ENCODE data around the gene ZDHHC11. TPM values are rescaled to one million over a fixed set of nuclear protein-coding genes. Genes with fewer than 3 reads are reported as not detected.
"Not testable (repeated sequence)": the region's sequence is repeated elsewhere in the genome, so short reads cannot be mapped to it uniquely, and the experiment has no call there.

Gene ZDHHC11
- polyA plus RNA-seq, 1 donor: 6.3 TPM

DNA sequence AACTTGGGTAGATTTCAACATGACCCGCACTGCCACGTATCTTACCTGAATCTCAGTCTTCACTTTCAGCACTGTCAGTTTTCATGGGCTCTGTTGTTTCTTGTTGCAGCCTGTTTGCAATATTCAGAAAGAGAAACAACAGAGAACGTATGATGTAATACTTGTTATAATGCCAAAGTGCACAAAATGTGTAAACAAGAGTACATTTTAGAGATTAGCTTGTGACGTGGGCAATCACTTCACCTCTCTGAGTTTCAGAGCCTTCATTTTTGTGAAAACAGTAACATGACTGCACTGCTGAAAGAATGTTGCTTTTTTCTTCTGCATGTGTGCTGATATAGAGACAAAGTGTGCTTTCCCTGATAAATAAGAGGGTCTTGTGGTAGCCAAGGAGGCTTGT, 49.7 kb downstream of the ZDHHC11 start:
- not testable (repeated sequence) for DNase-seq

- not testable (repeated sequence) for DNase-seq
These were observed 52.2 kb downstream of the ZDHHC11 start for GRCh38 chr5:798505-799138.

DNA sequence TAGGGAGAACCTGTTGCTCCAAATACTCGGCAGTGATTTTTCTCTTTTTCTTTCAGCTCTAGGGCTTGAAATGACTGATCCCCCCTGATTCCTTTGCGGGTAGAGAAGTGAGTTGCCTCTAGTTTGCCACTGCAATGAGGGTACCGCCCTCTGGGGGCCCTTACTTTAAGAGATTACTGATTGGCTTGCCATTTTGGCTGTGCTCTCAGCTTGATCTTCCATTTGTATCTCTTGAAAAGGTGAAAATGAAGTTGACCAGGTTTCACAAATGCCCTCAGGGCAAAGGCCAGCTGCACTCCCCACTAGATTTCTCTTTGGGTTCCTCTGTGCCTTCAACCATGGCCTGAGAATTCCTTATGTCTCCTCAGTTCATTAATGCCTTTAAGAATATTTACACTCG, 52.8 kb downstream of the ZDHHC11 start:
- not testable (repeated sequence) for DNase-seq

DNA sequence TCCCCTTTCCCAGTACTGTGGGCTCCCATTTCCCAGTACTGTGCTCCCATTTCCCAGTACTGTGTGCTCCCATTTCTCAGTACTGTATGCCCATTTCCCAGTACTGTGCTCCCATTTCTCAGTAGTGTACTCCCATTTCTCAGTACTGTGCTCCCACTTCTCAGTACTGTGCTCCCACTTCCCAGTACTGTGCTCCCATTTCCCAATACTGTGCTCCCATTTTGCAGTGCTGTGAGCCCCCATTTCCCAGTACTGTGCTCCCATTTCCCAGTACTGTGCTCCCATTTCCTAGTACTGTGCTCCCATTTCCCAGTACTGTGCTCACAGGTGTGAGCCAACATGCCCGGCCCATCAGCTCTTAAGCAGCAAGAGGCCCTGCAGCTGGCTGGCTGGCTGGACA, 54.9 kb downstream of the ZDHHC11 start:
- DNase-seq: not testable (repeated sequence)

DNA sequence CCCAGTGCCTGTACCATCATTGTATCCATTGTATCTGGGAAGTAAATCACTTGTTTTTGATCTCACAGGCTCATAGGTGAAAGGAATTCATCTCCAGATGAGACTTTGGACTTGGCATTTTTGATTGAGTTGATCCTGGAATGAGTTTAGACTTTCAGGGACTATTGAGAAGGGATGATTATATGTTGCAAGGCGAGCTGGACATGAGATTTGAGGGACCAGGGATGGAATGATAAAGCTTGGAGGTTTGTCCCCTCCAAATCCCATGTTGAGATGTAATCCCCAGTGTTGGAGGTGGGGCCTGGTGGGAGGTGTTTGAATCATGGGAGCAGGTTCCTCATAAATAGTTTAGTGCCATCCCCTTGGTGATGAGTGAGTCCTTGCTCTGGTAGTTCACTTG, 55.8 kb downstream of the ZDHHC11 start:
- DNase-seq: not testable (repeated sequence)

- DNase-seq: not testable (repeated sequence)
These were observed 62.1 kb downstream of the ZDHHC11 start for GRCh38 chr5:788703-789102.

GRCh38 chr5:787857-788233, 62.9 kb downstream of the ZDHHC11 start:
- DNase-seq: not testable (repeated sequence)

GRCh38 chr5:787224-787856, 63.4 kb downstream of the ZDHHC11 start:
- not testable (repeated sequence) for DNase-seq

DNA sequence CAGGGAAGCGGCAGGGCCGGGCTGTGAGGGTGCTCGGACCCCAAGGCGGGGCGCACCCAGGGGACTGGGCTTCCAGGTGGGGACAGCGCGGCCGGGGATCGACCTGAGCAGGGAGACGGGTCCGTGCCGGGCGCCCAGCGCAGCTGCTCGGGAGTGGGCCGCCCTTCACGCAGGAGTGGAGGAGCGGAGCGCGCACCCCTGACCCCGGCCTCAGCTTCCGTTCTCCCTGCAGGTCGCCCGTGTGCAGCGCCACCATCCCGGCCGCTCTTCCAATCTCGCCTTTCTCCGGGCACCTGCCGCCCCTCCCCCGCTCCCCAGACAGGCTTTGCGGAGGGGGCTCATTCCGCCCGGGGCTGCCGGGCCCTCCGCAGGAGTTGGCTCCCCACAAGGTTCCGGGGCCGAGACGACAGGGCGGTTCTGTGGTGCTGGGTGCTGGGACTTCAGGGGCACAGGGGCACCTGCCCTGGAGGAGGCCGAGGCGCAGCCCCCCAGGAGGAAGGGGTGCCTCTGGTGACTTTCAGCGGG, 65.5 kb downstream of the ZDHHC11 start:
- DNase-seq: not testable (repeated sequence)

DNA sequence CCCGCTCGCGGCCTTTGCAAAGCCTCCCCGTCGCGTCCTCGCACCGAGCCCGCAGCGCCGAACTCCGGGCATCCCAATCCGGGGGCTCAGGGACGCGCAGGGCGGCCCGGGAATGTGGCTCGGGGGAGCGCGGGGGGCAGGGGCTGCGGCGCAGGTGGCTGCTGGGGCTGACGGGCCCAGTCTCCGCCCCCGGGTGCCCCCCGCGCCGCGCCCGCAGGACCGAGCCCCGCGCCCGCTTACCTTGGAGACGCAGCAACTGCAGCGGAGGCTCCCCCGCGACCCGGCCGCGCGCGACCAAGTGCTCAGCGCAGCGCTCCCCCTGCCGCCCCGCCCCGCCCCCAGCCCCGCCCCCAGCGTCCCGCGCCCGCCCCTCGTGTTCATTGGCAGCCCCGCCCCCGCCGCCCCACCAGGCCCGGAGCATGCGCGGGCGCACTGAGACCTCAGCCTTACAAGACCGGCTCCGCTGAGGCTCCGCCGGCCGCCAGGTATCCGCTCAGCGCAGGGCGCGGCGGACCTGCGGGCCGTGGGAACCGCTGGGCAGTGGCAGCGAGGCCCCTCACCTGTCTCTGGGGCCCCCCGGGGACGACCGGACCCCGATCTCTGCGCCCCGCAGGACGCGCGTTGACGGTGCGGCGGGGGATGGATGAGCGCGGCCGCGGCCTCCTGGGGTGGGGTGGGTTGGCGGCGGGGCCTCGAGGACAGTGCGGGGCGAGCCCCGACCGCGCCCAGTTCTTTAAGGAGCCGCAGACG, 66.2 kb downstream of the ZDHHC11 start, which contains the start of gene ZDHHC11B:
ZDHHC11B (minus strand) TSS at position 302 of the 750 bp plus-strand sequence. CDS start 17,810 bp downstream, outside the sequence.
- peak; percentile 70 for DNase-seq

DNA sequence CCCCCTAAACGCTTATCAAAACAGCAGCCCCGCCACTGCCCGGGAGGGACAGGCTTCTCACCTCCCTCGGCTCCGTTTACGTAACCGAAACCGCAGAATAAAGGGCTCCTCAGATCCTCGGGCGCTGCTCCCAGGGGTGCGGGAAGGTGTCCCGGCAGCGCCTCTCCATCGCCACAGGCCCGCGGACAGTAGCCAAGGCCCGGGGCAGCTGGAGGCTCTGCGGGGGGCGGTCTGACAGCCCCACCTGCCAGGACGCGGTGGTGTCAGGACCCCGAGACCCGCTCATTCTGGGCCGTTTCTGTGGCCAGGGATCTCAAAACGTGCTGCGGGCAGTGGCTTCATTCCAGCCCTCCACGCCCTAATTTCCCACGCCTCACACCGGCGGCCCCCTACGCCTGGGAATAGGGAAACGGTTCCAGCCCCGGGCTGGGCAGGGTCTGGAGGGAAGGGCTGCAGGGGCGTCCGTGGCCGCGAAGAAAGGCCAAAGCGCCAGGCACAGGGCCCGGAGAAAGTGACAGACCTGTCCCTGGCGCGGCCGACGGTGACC, 66.8 kb downstream of the ZDHHC11 start:
- not testable (repeated sequence) for DNase-seq

DNA sequence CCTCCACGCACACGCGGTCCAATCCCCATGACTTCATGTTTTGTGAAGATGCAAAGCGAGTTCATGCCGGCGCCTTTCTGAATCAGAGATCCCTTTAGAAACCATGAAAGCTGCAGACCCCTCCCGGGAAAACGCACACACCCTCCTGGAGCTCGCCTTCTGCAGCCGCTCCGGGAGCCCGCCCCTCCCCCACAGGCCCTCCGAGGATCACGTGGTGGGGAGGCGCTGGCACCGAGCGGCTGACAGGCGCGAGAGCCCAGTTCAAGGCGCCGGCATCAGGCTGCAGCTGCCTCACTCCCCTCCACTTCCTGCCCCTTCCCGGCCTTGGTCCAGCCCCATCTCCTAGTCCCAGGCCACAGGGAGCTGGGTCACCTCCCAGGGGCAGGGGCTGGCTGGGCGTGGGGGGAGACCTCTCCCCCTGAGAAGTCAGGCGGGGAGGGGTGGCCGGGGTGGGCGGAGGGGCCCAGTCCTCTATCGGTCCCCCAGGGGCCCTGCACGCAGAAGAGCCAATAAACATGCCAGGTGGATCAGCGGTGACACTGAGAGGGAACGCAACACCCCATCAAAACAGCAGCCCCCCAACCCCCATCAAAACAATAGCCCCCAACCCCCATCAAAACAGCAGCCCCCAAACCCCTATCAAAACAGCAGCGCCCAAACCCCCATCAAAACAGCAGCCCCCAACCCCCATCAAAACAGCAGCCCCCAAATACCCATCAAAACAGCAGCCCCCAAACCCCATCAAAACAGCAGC, 67.6 kb downstream of the ZDHHC11 start:
- not testable (repeated sequence) for DNase-seq

GRCh38 chr5:782356-782755, 68.4 kb downstream of the ZDHHC11 start:
- DNase-seq: not testable (repeated sequence)

DNA sequence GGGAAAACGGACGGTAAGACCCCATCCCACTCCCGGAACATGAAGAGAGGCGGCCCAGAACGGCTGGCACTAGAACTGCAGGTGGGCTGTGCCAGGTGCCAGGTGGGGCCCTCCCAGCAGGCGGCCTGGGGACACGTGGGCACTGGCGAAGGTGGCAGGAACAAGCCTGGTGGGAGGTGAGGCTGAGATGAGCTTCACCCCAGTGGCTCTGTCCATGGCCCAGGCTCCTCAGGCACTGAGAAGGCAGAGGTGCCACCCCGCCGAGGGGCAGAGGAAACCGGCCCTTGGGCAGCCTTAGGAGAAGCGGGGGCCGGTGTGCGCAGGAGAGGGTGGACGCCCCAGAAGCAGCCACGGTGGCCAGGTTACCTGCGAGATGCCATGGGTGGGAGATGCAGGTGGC, 70.2 kb downstream of the ZDHHC11 start:
- not testable (repeated sequence) for DNase-seq

- not testable (repeated sequence) for DNase-seq
These were observed 71.8 kb downstream of the ZDHHC11 start for GRCh38 chr5:778967-779366.

DNA sequence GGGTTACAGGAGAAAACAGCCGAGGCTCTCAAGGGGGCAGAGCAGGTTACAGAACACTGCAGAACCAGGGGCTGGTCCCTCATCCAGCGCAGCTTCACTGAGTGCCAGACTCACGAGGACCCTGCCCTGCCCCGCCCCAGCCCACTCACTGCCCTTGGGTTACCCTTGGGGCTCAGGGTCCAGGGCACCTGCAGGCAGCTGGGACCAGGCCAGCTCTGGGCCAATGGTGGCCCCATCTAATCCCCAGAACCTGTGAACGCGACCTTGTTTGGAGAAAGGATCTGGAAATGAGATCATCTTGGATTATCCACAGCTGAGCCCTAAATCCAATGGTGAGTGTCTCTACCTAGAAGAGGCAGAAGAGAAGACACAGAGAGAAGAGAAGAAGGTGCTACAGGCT, 72.4 kb downstream of the ZDHHC11 start:
- DNase-seq: not testable (repeated sequence)

GRCh38 chr5:777756-778161, 73.0 kb downstream of the ZDHHC11 start:
- DNase-seq: no peak

- no peak for DNase-seq
These were observed 73.7 kb downstream of the ZDHHC11 start for GRCh38 chr5:776862-777711.

- DNase-seq: no peak
These were observed 74.6 kb downstream of the ZDHHC11 start for GRCh38 chr5:775961-776861.

DNA sequence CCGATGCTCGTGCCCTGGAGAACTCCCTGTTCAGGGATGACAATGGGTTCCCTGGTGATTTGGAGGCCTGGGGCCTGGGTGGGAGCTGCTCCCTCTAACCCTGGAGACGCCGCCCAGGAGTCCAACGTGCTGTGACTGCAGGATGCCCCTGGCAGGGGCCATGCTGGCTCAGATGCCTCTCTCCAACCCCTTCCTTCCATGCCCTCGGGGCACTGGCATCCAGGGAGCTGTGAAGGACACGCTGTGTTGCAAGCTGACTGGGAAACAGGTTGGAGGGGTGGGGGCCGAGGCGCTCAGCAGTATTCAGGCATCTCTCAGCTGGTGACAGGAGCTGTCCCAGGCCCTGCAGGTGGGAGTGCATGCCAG, 75.2 kb downstream of the ZDHHC11 start:
- DNase-seq: not testable (repeated sequence)

Data from hindlimb muscle (tissue), 1 donor.